IMR-90 (cell line): ENCODE measurements around the gene FOXF1. TPM values are rescaled to one million over a fixed set of nuclear protein-coding genes. Genes with fewer than 3 reads are reported as not detected.

Source experiments
- ATAC-seq: fragments of 200-7000 bp; cut with Tn5 transposase; 2 replicates; pipeline ENCODE4 v1.9.1; 2020; ENCODE audit warnings: low read depth, mild to moderate bottlenecking, moderate library complexity
- BruUV-seq: library from RNA; stranded (reverse); fragments of 400-500 nt; replicated peaks from 2 replicates; lab custom pipeline; 2021; lab: Mats Ljungman, UMichigan
- CTCF ChIA-PET: fragments of 300-600 bp; formaldehyde crosslinking; extraction: SDS; loops from one replicate; lab custom pipeline; 2021; ENCODE audit warnings: antibody characterized with exemption; lab: Yijun Ruan, JAX
- POLR2A ChIA-PET: fragments of 300-600 bp; sonication (Branson Sonifier 250); formaldehyde crosslinking; loops from one replicate; lab custom pipeline; 2022; ENCODE audit warnings: antibody characterized with exemption; ENCODE audit not compliant: unreplicated experiment; lab: Charles Lee
- DNase-seq: peaks from one replicate; pipeline ENCODE4 v3.0.0; 2013
- H2AFZ ChIP-seq: replicated peaks from 2 replicates; pipeline ENCODE3; 2013; ENCODE audit warnings: low read length, mild to moderate bottlenecking; ENCODE audit not compliant: poor library complexity
- H2AK5ac ChIP-seq: 2 replicates; pipeline ENCODE4 v1.6.1; 2013; ENCODE audit warnings: low read depth, low read length, inconsistent platforms
- H2AK9ac ChIP-seq: replicated peaks from 2 replicates; pipeline ENCODE3; 2013; ENCODE audit warnings: mild to moderate bottlenecking, low read depth, low read length, moderate library complexity; ENCODE audit not compliant: poor library complexity
- H2BK120ac ChIP-seq: 2 replicates; pipeline ENCODE4 v1.6.1; 2013; ENCODE audit warnings: low read depth, low read length, inconsistent platforms
- H2BK15ac ChIP-seq: 3 replicates; pipeline ENCODE4 v1.6.1; 2013; ENCODE audit warnings: low read depth, low read length, inconsistent platforms
- H2BK20ac ChIP-seq: 2 replicates; pipeline ENCODE4 v1.6.1; 2013; ENCODE audit warnings: low read depth, mild to moderate bottlenecking, inconsistent platforms, low read length, moderate library complexity
- H2BK5ac ChIP-seq: 2 replicates; pipeline ENCODE4 v1.6.1; 2013; ENCODE audit warnings: mild to moderate bottlenecking, low read depth, low read length, inconsistent platforms; ENCODE audit not compliant: poor library complexity, severe bottlenecking
- H3K14ac ChIP-seq: replicated peaks from 2 replicates; pipeline ENCODE4 v1.6.1; 2013; ENCODE audit warnings: low read depth, low read length, inconsistent platforms
- H3K18ac ChIP-seq: 2 replicates; pipeline ENCODE4 v1.6.1; 2013; ENCODE audit warnings: low read depth, low read length, control low read depth
- H3K23ac ChIP-seq: 2 replicates; pipeline ENCODE4 v1.6.1; 2013; ENCODE audit warnings: low read depth, low read length, inconsistent platforms
- H3K27ac ChIP-seq: 2 replicates; pipeline ENCODE4 v1.5.1; 2013; ENCODE audit warnings: mild to moderate bottlenecking, control low read depth, low read length; ENCODE audit not compliant: insufficient read depth
- H3K27me3 ChIP-seq: 2 replicates; pipeline ENCODE4 v1.6.1; 2013; ENCODE audit warnings: low read length; ENCODE audit not compliant: control insufficient read depth, insufficient read depth
- H3K36me3 ChIP-seq: 2 replicates; pipeline ENCODE4 v1.6.1; 2013; ENCODE audit warnings: low read length, mixed read lengths; ENCODE audit not compliant: control insufficient read depth, insufficient read depth
- H3K4ac ChIP-seq: 2 replicates; pipeline ENCODE4 v1.6.1; 2013; ENCODE audit warnings: low read depth, low read length, inconsistent platforms
- H3K4me1 ChIP-seq: 2 replicates; pipeline ENCODE4 v1.6.1; 2013; ENCODE audit warnings: low read length, mixed read lengths; ENCODE audit not compliant: control insufficient read depth, insufficient read depth
- H3K4me2 ChIP-seq: 2 replicates; pipeline ENCODE4 v1.6.1; 2013; ENCODE audit warnings: low read depth, mild to moderate bottlenecking, control low read depth, low read length, moderate library complexity
- H3K4me3 ChIP-seq: 2 replicates; pipeline ENCODE4 v1.5.1; 2013; ENCODE audit warnings: low read depth, mild to moderate bottlenecking, control low read depth, low read length, moderate library complexity; ENCODE audit not compliant: insufficient read depth
- H3K56ac ChIP-seq: 2 replicates; pipeline ENCODE4 v1.6.1; 2013; ENCODE audit warnings: low read length, inconsistent platforms; ENCODE audit not compliant: insufficient read depth; ENCODE audit errors: extremely low read depth
- H3K79me1 ChIP-seq, 2 experiments: 2 replicates each; pipeline ENCODE4 v1.6.1; 2013; ENCODE audit warnings: low read length in 2 of 2, inconsistent platforms in 1 of 2, low read depth in 1 of 2
- H3K9ac ChIP-seq: 2 replicates; pipeline ENCODE4 v1.6.1; 2013; ENCODE audit warnings: low read depth, low read length, control low read depth
- H3K9me1 ChIP-seq: 2 replicates; pipeline ENCODE4 v1.6.1; 2013; ENCODE audit warnings: low read length, inconsistent platforms; ENCODE audit not compliant: insufficient read depth
- H3K9me3 ChIP-seq: 2 replicates; pipeline ENCODE4 v1.6.1; 2013; ENCODE audit warnings: low read length; ENCODE audit not compliant: control insufficient read depth, insufficient read depth
- H4K20me1 ChIP-seq: 2 replicates; pipeline ENCODE4 v1.6.1; 2013; ENCODE audit warnings: low read length, inconsistent platforms; ENCODE audit not compliant: insufficient read depth
- H4K5ac ChIP-seq: 2 replicates; pipeline ENCODE4 v1.6.1; 2013; ENCODE audit warnings: mild to moderate bottlenecking, low read depth, low read length, control low read depth
- H4K8ac ChIP-seq, 2 experiments: 2 replicates each; pipeline ENCODE4 v1.6.1; 2013; ENCODE audit warnings: low read depth in 2 of 2, low read length in 2 of 2, control low read depth in 1 of 2, inconsistent platforms in 1 of 2
- H4K91ac ChIP-seq: 2 replicates; pipeline ENCODE4 v1.6.1; 2013; ENCODE audit warnings: low read depth, low read length, inconsistent platforms; ENCODE audit not compliant: insufficient read depth
- BHLHE40 ChIP-seq: fragments of 150-350 bp; IDR thresholded peaks from 2 replicates; pipeline ENCODE4 v1.6.1; 2016; ENCODE audit warnings: mild to moderate bottlenecking, low read depth, low read length
- CEBPB ChIP-seq: IDR thresholded peaks from 2 replicates; pipeline ENCODE4 v1.6.1; 2012; ENCODE audit warnings: low read depth, low read length, improper control_type of control experiment
- CHD1 ChIP-seq: IDR thresholded peaks from 2 replicates; pipeline ENCODE4 v1.6.1; 2012; ENCODE audit warnings: low read depth, low read length, improper control_type of control experiment
- MAZ ChIP-seq: IDR thresholded peaks from 2 replicates; pipeline ENCODE4 v1.6.1; 2012; ENCODE audit warnings: low read depth, mild to moderate bottlenecking, low read length, improper control_type of control experiment, moderate library complexity, borderline replicate concordance
- RFX5 ChIP-seq: IDR thresholded peaks from 2 replicates; pipeline ENCODE4 v1.8.0; 2012; ENCODE audit warnings: low read depth, mild to moderate bottlenecking, low read length, moderate library complexity
- WGBS, 2 experiments: methylation state at CpG; one replicate each; pipeline versions ENCODE4 v1.1.5 to v1.1.7; 2013; ENCODE audit warnings: missing lambda C conversion rate in 2 of 2; ENCODE audit not compliant: insufficient read length in 1 of 2; ENCODE audit errors: extremely low coverage in 2 of 2; 5-methylcytosine and 5-hydroxymethylcytosine counted together
- dilution Hi-C: fragments of 300-500 bp; cut with HindIII; formaldehyde crosslinking; loops from one replicate; pipeline ENCODE4 v1.14.3; 2018; ENCODE audit warnings: low sequenced_read_pairs; ENCODE audit not compliant: unreplicated experiment
- in situ Hi-C: fragments of 300-500 bp; cut with MboI; formaldehyde crosslinking; loops from 3 replicates; pipeline ENCODE4 v1.14.3; 2019; ENCODE audit warnings: low sequenced_read_pairs, inconsistent platforms, mixed read lengths
- intact Hi-C: fragments of 100-400 bp; cut with micrococcal nuclease; formaldehyde crosslinking; loops from 2 replicates; pipeline ENCODE4 v1.10.0; 2022
- polyA plus RNA-seq, 3 experiments: library from polyadenylated mRNA; depleted of rRNA; stranded (reverse); fragments of >200 nt; gene quantifications; 2 replicates each; pipeline ENCODE4 v1.2.3, GENCODE V29; 2012; ENCODE audit warnings: low replicate concordance in 1 of 3
- total RNA-seq: library from RNA; depleted of rRNA; stranded (reverse); fragments of >200 nt; gene quantifications from 2 replicates; pipeline ENCODE4 v1.2.3, GENCODE V29; 2012

Gene FOXF1
- total and polyA plus RNA-seq, 2 of the 4 experiments (the other 2 are of a cell fraction) = 2.7 to 33.0 TPM

GRCh38 chr16:86512301-86512859, 2.1 kb downstream of the FOXF1 start:
- dilution Hi-C loops (no loop called here), in situ Hi-C loops (loop anchor here (5.0 kb wide), 1 partner anchor 290 kb away; no protein-coding TSS in a partner anchor), intact Hi-C loops (no loop called here)
- Histone ChIP-seq H4K91ac (peak overlapping the region; percentile 91), H3K9me3 (no peaks in the 10 kb centered on the region), H3K4me1 (peaks cover 6% of the 10 kb centered on the region), H3K4me2 (peak overlapping the region; percentile 45; the same call in 1 of the 2 replicates), H4K8ac (peak overlapping the region; percentile 62 to 77; a peak in 2 of 4 replicates), H3K79me1 (peaks cover 0 to 6% of the 10 kb centered on the region in 2 experiments; a peak in 1 of 4 replicates), H2AK5ac (peak overlapping the region; percentile 78), H2BK20ac (no peak overlapping the region), H4K20me1 (peaks cover 43% of the 10 kb centered on the region), H3K56ac (peak overlapping the region; percentile 98), H2BK5ac (peak overlapping the region; percentile 97), H3K23ac (peak overlapping the region; percentile 98), H2BK120ac (peak overlapping the region; percentile 41), H3K4ac (peak overlapping the region; percentile 89), H3K36me3 (peaks cover 64% of the 10 kb centered on the region), H3K27me3 (no peaks in the 10 kb centered on the region), H3K9me1 (no peaks in the 10 kb centered on the region), H4K5ac (peak overlapping the region; percentile 38), H3K9ac (peak overlapping the region; percentile 98), H3K27ac (peak overlapping the region; percentile 100), H3K14ac (peak overlapping the region; percentile 92), H2AK9ac (peak overlapping the region; percentile 89), H3K4me3 (peak overlapping the region; percentile 99), H2AFZ (peak overlapping the region; percentile 65), H2BK15ac (no peak overlapping the region), H3K18ac (peak overlapping the region; percentile 96)
- no peak for TF ChIP-seq CEBPB
- TF ChIP-seq CHD1 = no peak
- no peak for TF ChIP-seq BHLHE40
- TF ChIP-seq MAZ = no peak
- TF ChIP-seq RFX5 = no peak
- no TSS peak for BruUV-seq
- CTCF ChIA-PET = no interaction called here
- POLR2A ChIA-PET = interaction anchor here (1.4 kb wide), 1 partner anchor 260 kb away, joined by 3 read pairs; no protein-coding TSS in a partner anchor
- DNase-seq = peak; percentile 25
- WGBS, 2 experiments = 0% methylated on average over 8 of the region's 24 CpGs; no CpG with 5 or more reads in 1 of the 2 experiments
- no peak for ATAC-seq
